ENCODE measurements around the gene MAP10.
"Not testable (repeated sequence)": the region's sequence is repeated elsewhere in the genome, so short reads cannot be mapped to it uniquely, and the experiment has no call there.

The MAP10 gene

DNA sequence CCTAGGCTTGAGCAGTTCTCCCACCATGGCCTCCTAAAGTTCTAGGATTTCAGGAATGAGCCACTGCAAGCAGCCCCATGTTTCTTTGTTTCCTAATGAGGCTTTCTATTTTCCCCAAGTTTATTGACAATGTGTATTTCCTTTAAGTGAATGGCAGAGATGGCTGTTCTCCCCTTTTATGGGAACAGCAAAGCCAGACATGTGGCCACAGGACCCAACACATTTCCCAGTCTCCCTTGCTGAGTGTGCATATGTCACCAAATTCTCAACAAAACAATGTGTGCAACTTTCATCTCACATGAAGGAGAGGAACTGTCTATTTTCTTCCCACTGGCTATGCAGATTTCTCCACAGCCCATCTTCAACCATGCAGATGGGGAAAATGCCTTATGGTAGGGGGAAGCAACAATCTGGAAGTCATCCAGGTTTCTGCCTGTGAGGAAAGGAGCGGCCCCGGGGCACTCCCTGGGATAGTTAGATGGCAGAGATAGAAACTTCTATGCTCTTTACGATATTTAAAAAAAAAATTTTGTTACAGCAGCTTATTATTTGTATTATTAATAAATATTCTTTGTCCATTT lies 28.6 kb upstream of the MAP10 start:
- H3K27ac ChIP-seq (ENCODE audit: poor library complexity, severe bottlenecking) = no peak overlapping the region
- TF ChIP-seq, protein P1, sequence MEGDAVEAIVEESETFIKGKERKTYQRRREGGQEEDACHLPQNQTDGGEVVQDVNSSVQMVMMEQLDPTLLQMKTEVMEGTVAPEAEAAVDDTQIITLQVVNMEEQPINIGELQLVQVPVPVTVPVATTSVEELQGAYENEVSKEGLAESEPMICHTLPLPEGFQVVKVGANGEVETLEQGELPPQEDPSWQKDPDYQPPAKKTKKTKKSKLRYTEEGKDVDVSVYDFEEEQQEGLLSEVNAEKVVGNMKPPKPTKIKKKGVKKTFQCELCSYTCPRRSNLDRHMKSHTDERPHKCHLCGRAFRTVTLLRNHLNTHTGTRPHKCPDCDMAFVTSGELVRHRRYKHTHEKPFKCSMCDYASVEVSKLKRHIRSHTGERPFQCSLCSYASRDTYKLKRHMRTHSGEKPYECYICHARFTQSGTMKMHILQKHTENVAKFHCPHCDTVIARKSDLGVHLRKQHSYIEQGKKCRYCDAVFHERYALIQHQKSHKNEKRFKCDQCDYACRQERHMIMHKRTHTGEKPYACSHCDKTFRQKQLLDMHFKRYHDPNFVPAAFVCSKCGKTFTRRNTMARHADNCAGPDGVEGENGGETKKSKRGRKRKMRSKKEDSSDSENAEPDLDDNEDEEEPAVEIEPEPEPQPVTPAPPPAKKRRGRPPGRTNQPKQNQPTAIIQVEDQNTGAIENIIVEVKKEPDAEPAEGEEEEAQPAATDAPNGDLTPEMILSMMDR (IDR thresholded peaks at IDR 0.05; ENCODE audit: poor library complexity, severe bottlenecking) = no peak

DNA sequence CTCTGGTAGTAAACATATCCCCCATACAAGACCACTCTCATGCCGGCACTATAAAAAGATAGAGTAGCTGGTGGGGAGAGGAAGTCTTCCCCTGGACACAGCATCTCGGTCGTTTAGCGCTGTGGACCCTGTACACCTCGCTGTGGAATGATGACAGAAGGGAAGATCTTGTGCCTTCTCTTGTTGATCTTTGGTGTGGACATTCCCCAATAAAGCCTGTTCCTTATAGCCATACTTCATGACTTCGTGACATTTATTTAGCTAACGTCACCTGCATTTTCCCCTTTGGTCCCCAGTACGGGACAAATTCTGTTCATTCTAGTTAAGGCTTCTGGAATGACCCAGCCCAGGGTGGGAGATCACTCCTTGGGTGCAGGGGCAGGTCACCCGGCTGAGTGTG lies 24.9 kb upstream of the MAP10 start:
- Histone ChIP-seq H3K4me3 (ENCODE audit: severe bottlenecking) (no peak overlapping the region), H3K36me3 (ENCODE audit: low read depth) (no peaks in the 10 kb centered on the region), H3K4me1 (ENCODE audit: insufficient read depth, poor library complexity, severe bottlenecking) (no peaks in the 10 kb centered on the region), H3K27ac (ENCODE audit: poor library complexity, severe bottlenecking) (no peak overlapping the region), H3K27me3 (ENCODE audit: insufficient read depth, poor library complexity, severe bottlenecking) (no peaks in the 10 kb centered on the region), H3K9me3 (ENCODE audit: severe bottlenecking) (no peaks in the 10 kb centered on the region)
- DNase-seq (ENCODE audit: low spot score) (no peak), ATAC-seq (ENCODE audit: low read depth) (no peak)
- TF ChIP-seq, protein P1 (IDR thresholded peaks at IDR 0.05; ENCODE audit: poor library complexity, severe bottlenecking) = no peak

More for the DNA sequence above, 28.6 kb upstream of the MAP10 start:
- ATAC-seq (ENCODE audit: low read depth) = no peak
- Histone ChIP-seq H3K4me3 (ENCODE audit: severe bottlenecking) (no peak overlapping the region), H3K36me3 (ENCODE audit: low read depth) (no peaks in the 10 kb centered on the region), H3K4me1 (ENCODE audit: insufficient read depth, poor library complexity, severe bottlenecking) (no peaks in the 10 kb centered on the region), H3K9me3 (ENCODE audit: severe bottlenecking) (no peaks in the 10 kb centered on the region), H3K27me3 (ENCODE audit: insufficient read depth, poor library complexity, severe bottlenecking) (no peaks in the 10 kb centered on the region)
- no peak for DNase-seq (ENCODE audit: low spot score)

DNA sequence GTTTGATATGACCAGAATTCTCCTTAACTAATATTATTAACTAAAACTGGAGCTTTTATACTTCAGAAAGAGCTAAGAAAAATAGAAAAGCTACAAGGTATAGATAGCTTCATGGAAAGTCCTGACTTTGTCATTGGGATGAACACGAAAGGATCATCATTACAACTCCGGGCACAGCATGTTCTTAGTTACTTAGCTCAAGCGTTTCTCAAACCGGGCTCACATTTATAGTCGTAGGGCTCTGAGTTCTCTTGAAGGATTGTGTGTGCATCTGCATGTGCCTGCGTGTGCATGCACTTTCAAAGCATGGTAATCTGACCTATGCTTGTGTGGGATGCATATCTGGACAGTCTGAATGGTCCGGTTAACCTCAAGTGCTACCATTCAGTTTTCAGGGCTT lies 20.4 kb upstream of the MAP10 start:
- H3K4me3 ChIP-seq (ENCODE audit: severe bottlenecking) = no peak overlapping the region
- no peaks in the 10 kb centered on the region for H3K9me3 ChIP-seq (ENCODE audit: severe bottlenecking)
- no peaks in the 10 kb centered on the region for H3K4me1 ChIP-seq (ENCODE audit: insufficient read depth, poor library complexity, severe bottlenecking)
- H3K36me3 ChIP-seq (ENCODE audit: low read depth) = no peaks in the 10 kb centered on the region
- no peak for ATAC-seq (ENCODE audit: low read depth)
- no peaks in the 10 kb centered on the region for H3K27me3 ChIP-seq (ENCODE audit: insufficient read depth, poor library complexity, severe bottlenecking)
- TF ChIP-seq, protein P1 (IDR thresholded peaks at IDR 0.05; ENCODE audit: poor library complexity, severe bottlenecking) = no peak
- no peak for DNase-seq (ENCODE audit: low spot score)
- no peak overlapping the region for H3K27ac ChIP-seq (ENCODE audit: poor library complexity, severe bottlenecking)

DNA sequence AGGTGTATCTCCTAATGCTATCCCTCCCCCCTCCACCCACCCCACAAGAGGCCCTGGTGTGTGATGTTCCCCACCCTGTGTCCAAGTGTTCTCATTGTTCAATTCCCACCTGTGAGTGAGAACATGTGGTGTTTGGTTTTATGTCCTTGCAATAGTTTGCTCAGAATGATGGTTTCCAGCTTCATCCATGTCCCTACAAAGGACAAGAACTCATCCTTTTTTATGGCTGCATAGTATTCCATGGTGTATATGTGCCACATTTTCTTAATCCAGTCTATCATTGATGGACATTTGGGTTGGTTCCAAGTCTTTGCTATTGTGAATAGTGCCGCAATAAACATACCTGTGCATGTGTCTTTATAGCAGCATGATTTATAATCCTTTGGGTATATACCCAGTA lies 19.6 kb upstream of the MAP10 start:
- H3K27me3 ChIP-seq (ENCODE audit: insufficient read depth, poor library complexity, severe bottlenecking); H3K27ac ChIP-seq (ENCODE audit: poor library complexity, severe bottlenecking); ATAC-seq (ENCODE audit: low read depth); H3K9me3 ChIP-seq (ENCODE audit: severe bottlenecking); H3K4me3 ChIP-seq (ENCODE audit: severe bottlenecking); H3K36me3 ChIP-seq (ENCODE audit: low read depth); DNase-seq (ENCODE audit: low spot score); H3K4me1 ChIP-seq (ENCODE audit: insufficient read depth, poor library complexity, severe bottlenecking): not testable (repeated sequence)

DNA sequence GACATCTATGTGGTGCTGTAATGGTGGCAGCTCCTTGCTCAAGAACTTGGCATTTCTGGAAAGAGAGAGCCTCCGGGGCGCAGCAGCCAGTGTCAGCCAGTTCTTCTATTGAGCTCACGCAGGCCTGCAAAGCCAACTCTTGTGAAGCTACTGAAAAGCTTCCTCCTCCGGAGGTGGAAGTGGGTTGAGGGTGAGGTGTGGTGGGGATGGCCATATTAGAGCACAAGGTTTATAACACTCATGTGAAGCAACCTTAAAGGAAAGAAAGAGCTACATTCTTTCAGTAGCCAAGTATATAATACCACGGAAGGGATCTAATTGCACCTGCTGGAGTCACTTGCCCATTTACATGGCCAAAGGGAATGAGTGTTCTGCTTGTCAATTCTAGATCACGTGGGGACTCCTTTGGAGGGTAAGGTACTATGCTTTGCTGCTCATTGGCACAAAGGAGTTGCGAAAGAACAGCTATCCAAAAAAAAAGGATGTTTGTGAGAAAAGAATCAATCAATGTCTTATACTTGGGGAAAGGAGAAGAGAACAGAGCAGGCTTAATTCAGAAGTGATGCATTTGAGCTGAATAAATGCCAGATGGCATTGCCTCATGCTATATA lies 18.3 kb upstream of the MAP10 start:
- Histone ChIP-seq H3K4me1 (ENCODE audit: insufficient read depth, poor library complexity, severe bottlenecking) (no peaks in the 10 kb centered on the region), H3K36me3 (ENCODE audit: low read depth) (no peaks in the 10 kb centered on the region), H3K9me3 (ENCODE audit: severe bottlenecking) (no peaks in the 10 kb centered on the region), H3K27me3 (ENCODE audit: insufficient read depth, poor library complexity, severe bottlenecking) (no peaks in the 10 kb centered on the region), H3K27ac (ENCODE audit: poor library complexity, severe bottlenecking) (no peak overlapping the region), H3K4me3 (ENCODE audit: severe bottlenecking) (no peak overlapping the region)
- no peak for ATAC-seq (ENCODE audit: low read depth)
- no peak for DNase-seq (ENCODE audit: low spot score)
- TF ChIP-seq, protein P1 (IDR thresholded peaks at IDR 0.05; ENCODE audit: poor library complexity, severe bottlenecking) = no peak

All from RWPE2 (cell line).